ENCODE data around the gene AURKA.

Gene AURKA

DNA sequence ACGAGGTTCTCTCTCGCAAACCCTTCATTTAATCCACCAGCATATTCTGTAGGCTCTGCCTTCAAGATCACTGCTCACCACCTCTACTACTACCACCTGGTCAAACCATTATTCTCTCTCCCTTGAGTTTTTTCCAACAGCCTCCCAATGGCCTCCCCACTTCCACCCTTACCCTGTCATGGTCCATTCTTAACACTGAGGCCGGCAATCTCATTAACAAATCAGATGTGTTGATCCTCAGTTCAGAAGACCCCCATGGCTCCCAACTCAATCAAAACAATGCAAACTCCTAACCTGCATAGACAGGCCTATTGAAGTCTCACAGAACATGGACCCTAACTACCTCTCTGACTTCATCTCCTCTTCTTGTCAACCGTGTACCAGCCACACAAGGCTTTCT lies 2.2 kb downstream of the AURKA start:
- no peak for FAIRE-seq

DNA sequence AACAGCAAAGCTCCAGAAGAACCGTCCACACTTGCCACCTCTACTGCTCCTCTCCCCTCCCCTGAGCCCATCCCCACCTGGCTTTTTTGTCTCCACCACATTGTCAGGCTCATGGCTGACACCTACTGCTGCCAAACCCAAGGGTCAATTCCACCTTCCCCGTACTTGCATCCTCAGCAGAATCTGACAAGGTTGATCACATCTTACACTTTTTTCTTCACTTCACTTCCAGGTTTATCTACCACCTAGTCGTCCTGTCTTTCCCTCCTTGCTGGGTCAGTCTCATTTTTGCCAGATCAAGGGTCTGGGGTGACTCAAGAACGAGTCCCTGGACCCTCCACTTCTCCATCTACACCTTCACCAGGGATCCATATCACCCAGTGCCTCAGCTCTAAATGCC lies 3.1 kb downstream of the AURKA start:
- no peak for FAIRE-seq

DNA sequence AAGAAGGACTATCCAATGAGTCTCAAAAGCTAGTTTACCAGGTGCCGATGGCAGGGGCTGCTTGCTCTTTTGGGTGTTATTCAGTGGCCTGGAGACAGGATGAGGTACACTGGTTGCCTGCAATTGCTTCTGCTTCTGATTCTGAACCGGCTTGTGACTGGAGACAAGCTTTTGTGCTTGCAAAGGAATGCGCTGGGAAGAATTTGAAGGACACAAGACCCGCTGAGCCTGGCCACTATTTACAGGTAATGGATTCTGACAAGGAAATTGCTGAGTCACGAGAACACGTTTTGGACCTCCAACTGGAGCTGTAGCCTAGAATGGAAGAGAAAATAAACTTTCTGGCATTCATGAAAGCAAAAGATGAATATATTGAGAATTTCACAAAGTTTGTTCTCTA lies 5.8 kb downstream of the AURKA start:
- FAIRE-seq, result no peak

DNA sequence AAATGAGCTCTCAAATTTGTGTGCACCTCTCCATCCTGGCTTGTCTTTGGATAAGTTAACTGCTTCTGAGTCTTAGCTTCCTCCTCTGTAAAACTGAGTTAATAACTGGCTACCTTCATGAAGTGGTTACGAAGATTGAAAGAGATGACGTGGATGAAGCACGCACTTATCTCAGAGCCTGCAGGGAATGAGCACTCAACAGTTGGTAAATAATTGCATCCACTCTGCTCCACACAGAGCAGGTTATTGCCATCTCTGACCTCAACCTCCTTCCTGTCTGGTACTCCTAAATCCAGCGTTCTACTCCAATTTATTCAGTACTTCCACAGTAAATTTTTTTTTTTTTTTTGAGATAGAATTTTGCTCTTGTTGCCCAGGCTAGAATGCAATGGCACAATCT lies 6.9 kb downstream of the AURKA start:
- no peak for FAIRE-seq

DNA sequence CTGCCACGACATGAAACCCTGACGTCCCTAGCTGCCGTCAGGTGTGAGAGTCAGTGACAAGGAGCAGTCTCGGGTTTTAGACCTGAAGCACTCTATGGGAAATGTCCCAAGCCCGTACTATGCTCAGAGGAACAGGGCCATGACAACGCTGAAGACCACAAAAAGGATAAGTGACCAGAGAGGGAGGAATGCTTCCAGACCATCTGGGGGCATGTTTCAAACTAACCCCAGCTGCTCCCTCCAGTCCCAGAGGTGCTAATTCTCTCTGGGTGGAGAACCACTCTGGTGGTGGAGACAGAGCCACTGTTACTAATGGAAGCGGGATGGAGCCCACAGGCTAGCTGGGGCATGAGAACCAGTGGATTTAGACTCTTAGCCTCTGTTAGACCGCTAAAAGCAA lies 8.7 kb downstream of the AURKA start:
- FAIRE-seq, result no peak

DNA sequence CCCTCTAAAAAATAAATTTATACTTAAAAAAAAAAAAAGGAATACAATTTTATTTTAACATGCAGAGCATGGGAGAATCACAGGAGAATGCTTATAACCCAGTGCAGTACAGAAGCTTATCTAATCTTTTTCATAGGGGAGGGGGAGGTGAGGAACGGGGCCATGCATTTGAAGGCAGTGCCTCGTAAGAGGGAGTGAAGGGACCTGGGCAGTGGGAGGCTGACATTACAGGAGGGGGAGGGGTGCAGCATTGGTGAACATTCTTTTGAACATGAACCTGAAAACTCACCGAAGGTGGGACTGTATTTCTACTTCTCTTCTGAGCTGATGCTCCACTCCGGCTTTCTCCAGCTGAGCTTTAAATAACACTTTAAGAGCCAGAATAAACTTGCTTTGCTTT lies 9.3 kb downstream of the AURKA start:
- no peak for FAIRE-seq

DNA sequence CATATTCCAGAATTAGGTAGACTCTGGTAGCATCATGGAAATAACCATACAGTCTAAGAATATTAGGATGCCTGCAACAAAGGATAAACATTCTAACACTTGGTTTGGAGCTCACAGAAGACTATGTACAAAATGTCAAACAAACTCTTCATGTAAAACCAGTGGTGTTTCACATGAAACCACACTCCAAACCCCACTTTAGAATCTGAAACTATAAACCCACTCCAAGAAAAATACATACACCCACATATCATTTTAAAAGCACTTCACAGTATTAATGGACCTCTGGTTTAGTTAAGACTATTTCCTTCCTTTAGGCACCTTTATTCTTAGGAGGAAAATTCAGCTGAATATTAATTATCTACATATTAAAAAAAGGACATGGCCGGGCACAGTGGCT lies 10.5 kb downstream of the AURKA start:
- no peak for FAIRE-seq

DNA sequence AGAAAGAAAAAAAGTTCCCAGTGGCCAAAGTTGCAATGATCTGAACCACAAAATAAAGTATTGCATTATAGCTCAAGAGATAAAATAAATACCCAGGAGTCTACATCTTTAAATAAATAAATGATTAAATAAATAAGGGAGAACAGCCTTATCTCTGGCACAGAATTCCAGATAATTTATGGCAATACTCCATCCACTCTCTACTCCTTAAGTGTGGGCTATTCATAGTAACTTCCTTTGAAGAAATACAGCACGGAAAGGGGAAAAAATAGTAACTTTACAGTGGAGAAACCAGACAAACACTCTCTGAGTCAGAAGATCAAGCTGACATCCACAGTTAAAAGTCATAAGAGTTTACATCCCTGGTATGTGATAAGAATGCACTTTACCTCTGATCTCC lies 11.6 kb downstream of the AURKA start:
- FAIRE-seq, result no peak

DNA sequence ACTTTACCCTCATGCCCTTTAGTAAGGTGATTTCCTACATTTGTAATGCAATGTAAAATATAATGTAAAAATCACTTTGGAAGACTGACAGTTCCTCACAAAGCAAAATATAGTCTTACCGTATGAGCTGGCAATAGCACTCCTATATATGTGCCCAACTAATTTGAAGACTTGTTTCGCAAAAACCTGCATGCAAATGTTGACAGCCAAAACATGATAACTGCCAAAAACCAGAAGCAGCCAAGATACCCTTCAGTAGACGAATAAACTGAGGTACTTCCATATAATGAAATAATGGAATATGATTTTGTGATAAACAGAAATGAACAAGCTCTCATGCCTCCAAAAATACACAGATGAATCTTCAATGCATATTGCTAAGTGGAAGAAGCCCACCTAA lies 13.6 kb downstream of the AURKA start:
- FAIRE-seq, result no peak

DNA sequence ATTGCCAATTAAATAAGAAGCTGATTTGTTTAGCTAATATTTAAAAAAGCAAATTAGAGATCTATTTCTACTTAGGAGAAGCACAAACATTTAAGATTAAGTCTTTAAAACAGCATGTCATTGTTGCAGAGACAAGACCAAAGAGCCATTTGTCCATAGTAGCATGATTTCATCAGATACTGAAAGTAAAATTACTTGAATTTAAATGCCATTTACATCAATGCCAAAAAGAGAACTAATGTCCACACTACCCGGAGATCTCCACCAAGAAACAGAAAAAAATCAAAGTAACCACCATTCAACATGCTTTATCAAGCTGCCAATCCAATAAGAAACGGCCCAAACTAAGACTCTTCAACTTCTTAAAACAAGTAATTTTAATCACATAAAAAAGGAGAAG lies 15.7 kb downstream of the AURKA start:
- FAIRE-seq, result no peak

DNA sequence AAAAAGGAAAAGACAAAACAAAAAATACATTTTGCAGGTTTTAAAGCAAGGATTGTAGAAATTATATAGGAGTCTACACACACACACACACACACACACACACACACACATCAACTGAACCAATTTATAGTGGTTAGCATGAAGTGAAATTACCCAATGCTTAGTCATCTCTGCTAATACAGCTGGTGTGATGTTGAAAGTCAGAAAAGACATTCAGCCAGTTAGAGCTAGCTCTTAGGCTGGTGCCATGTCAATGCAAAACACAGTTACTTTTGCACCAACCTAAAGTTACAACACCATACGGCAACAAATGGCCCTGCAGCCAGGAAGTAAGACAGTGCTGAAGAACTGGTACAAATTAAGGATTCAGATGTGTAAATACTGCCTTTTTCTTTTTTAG lies 18.1 kb downstream of the AURKA start:
- FAIRE-seq, result no peak

DNA sequence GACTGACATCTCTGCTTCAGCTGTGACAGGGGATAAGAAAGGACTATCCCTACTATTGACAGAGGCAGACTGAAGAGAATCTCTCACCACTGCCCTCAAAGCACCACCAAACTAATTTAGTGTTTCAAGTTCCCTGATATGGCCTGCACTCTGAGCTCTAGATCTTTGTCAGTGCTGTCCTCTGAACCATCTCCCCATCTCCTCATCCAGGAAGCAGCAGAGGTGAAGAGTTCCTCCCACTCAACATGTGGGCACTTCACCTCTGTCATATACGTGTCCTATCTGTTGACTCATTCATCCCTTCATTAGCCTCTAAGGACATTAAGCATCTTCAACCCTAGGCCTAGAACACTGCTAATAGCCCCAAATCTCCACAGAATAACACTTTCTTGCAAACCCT lies 19.2 kb downstream of the AURKA start:
- FAIRE-seq, result no peak

DNA sequence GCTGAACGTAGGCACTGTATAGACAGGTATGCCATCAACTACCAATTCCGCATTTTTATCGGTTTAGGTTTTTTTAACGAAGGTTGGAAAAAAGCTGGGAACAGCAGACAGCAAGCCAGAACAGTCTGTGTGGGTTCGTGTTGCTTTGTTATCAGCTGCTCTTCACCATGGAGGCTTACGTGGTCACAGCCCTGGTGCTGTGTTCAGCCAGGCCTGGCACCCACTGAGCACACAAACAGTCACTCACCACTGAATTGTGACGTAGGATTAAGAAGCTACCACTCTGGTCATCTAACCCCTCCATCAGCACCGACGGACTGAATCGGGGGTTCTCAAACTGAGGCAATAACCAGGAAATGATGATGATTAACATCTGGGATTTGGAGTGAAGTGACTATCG lies 20.0 kb downstream of the AURKA start:
- no peak for FAIRE-seq

DNA sequence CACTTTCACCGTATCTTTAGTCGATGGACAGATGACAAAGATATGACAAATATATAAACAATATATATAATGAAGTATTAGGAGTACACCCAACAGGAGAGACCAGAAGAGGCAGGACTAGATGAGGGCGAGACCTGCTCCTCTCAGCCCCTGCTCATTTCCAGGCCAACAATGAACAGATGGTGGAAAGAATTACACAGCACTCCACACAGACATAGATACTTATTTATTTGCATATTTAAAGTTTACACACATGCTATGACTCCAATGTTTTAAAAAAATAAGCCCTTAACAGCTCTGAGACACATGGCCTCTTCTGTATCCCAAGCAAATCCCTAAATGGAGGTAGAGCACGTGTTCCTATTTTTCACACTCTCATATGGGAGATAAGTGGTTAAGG lies 22.8 kb downstream of the AURKA start:
- no peak for FAIRE-seq

DNA sequence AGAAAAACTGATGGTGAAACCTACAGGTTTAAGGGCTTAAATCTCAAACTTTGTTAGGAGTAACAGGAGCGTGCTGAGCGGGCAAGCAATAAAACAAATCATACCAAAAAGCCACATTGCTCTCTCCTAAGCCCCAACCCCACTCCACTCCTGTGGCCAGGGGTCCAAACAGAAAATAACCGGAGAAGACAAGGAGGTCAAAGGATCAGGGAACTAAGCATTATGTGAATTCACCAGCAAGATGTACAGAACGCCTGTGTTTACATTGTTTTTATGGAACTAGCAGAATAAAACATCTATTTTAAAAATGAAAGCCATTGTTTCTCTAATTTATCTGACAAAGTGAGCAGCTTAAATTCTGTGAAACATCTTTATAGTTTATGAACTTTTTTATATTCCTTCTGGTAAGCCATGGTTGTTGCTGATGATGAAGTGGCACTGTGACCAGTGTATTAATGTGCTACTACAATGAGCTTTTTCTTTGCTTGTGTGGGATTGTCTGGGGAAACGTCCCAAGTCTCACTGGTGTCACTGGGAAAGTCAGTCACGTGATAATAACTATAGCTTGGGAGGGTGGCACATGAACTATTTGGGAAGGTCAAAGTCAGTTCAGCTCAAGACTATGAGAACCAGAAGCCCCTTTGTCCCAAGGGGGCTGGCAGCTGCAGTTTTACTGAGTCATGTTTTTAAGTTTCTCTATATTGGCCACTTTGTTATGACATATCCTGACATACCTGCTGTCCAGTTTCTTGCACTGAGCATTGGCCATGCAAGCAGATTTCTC lies 23.5 kb downstream of the AURKA start:
- FAIRE-seq, result no peak

DNA sequence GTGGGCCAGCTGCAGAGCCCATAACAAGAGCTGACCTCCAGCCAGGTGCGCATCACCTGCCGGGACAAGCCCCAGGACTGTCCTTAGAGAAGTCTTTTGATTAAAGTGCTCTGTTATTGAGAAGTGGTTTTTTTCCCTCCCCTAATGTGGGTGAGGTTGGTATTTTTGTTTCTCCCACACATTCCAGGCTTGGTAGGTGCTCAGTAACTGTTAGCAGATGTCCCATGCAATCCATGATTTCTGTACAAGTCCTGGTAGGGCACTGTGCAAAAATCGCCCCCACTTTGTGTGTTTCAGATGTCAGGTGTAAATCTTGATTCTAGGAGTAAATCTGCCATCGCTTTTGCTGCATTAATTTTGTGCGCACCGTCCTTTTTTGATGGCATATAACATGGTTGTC lies 28.5 kb downstream of the AURKA start:
- FAIRE-seq, result no peak

DNA sequence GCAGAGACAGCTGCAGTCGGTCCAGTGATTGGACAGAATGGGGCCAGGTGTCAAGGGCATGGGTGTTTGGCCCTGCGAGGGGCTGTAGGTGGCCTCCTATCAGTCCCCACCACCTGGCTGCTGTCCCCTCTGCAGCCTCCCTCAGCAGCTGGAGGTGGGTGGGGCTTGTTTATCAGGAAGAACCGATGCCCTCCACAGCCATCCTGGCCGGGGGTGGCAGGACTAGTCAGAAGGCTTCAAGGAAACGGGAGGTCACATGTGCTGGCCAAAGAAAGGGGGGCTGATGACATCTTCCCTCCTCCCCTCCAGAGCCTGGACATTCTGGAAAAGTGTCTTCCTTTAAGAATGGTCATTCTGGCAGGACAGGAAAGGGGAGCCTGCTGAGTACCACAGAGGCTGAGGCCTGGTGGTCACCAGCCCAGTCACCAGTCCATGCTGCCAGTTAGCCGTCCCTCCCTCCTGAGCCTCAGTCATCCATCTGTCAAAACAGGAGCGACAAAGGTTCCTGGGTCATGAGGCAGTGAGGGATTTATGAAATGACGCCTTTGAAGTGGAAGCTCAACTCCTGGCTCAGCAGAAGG lies 29.1 kb downstream of the AURKA start:
- FAIRE-seq, result no peak

DNA sequence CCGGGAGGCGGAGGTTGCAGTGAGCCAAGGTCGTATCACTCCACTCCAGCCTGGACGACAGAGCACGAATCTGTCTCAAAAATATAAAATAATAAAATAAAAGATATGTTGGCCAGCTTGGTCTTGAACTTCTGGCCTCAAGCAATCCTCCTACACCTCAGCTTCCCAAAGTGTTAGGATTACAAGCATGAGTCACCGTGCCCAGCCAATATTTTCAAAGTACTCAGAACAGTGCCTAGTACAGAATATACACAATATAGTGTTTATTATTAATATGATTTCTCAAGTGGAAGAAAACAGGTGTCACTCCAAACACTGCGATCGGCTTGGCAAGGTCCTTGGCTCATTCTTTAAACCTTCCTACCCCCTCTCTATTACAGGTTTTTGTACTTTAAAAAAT lies 30.1 kb downstream of the AURKA start:
- FAIRE-seq, result no peak

DNA sequence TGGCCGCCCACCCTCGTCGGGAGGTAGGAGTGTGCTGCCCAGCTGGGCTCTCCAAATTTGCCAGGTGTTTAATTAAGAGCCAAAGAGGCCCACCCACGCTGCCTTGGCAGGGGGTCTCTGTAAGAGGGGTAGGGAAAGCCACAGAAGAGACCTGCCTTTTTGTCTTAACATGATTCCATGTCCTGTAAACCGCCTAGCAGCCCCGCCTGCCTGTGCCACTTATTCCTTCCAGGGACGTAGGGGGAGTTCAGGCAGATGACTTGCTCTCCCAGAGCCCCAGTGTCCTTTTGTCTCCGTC lies 31.2 kb downstream of the AURKA start:
- FAIRE-seq, result no peak

DNA sequence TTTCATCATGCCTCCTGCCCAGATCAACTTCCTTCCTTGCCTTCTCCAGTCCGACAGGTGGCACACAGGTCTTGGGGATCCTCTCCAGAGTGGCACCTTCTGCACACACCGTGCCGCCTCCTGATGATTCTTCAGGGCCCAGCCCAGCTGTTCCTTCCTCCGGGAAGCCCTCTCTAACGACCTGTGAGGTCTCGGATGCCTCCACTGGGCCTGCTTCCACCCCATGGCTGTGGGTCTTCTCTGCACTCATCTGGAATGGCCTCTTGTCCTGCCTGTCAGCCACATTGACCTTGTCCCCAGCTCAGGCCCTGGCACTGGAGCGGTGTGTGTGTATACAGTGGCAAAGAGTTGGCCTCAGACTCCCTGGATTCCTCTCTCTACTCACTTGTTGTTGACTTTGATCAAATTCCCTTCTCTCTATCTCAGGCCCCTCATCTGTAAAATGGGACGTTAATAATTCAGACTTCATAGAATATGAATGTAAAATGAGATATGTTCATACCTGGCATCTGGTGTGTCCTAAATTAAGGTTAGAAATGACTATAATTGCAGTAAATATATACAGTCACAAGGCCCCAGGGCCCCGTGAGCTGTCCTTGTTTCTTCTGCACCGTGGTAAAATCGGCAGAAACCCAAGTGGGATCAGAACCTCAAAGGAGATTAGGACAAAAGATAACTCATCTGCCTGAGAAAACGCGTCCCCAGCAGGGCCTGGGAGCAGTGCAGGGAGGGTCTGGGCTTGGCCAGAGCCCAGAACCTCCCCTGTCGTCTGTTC lies 31.7 kb downstream of the AURKA start:
- FAIRE-seq, result no peak

DNA sequence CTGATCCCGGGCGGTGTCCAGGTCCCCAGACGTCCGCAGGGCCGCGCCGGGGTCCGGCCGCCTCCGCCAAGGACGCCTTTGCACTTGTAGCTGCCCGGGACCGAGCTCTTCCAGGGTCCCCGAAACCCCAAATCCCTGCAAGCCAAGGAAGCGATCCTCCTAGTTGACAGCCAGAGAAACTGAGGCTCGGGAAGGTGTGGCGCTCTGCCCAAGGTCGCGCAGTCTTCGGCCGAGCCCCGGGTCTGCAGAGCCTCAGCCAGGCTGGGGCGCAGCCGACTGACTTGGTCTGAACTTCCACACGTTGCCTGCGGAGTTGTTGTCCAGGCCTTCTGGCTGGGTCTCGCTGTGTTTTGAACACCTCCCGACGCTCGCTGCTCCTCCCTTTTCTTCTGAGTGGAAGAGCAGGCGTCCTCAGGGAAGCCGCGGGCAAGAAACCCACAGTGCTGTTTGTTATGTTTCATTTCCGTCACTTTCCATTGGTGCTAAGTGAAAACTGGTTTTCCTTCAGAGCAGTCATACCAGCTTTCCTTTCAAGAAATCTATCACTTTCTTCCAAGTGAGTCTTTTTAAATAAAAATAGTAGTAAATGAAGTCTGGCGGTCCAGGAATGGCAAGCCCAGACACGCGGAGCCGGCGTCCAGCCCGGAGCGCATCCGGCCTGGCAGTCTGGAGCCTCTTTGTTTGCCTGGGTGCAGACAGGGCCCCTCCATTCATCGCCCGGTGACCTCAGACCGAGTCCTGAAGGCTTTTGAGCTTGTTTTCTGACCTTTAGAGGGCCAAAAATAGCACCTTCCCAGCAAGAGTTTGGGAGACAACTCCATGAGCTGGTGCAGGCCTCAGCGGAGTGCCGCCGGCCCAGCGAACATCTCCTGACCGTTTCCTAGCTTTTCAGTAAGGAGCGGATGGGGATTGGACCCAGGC lies 32.5 kb downstream of the AURKA start:
- no peak for FAIRE-seq

DNA sequence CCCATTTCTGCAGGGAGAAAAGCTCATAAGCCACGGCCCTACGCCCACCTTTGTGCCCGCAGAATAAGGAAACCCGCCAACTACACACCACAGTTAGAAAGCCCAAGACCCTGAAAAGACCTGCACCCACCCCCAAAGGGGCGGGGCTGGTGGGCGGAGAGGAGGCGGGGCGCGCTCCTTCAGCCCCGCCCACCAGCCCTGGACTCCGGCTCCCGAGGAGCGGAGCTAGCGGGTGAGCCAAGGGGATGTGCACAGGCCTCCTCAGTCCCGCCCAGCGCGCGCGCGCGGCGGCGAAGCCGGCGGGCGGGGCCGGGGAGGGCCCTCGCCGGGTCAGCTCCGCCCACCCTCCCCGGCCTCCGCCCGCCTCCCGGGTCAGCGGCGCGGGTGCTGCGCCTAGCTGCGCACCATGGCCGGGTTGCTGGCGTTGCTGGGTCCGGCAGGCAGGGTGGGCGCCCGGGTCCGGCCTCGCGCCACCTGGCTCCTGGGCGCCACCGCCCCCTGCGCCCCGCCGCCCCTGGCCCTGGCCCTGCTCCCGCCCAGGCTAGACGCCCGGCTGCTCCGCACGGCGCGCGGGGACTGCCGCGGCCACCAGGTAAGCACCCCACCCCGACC lies 33.3 kb downstream of the AURKA start, which contains the start of gene FAM210B:
Gene FAM210B (plus strand): TSS at position 375 of the 612 bp plus-strand sequence. CDS start 32 bp downstream, at position 407.
- no peak for FAIRE-seq

DNA sequence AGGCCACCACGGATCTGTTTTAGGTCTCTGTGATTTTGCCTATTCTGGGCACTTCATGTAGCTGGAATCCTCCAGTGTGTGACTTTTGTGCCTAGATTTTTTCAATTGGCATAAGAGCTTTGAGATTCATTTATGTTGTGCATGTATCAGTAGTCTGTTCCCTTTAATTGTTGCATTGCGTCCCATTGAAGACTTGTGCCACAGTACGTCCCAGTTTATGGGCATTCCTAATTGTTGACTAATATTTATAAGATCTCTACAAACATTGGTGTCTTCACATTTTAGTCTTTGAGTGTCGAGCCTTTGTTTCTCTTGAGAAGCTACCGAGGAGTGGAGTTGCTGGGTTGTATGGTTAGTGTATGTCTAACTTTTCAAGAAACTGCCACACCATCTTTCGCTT lies 33.9 kb downstream of the AURKA start:
- no peak for FAIRE-seq

All from TTC549 (cell line).